Kidney (tissue), 14 donors: ENCODE measurements around the gene ZC3H12C. TPM values are rescaled to one million over a fixed set of nuclear protein-coding genes. Genes with fewer than 3 reads are reported as not detected.

ENCODE experiments used
- DNase-seq, 5 donors: peaks; one replicate each; pipeline ENCODE4 v3.0.0-alpha.2; 2013 to 2020
- FAIRE-seq: peaks from 2 replicates; lab custom pipeline; 2012; peaks lifted over from hg19 to GRCh38; lab: Jason Lieb, UNC
- H3K27ac ChIP-seq, 2 donors: one replicate each; pipeline ENCODE4 v1.7.0; 2013; ENCODE audit warnings: low read depth in 2 of 2, low read length in 2 of 2, inconsistent platforms in 1 of 2
- H3K27me3 ChIP-seq: one replicate; pipeline ENCODE4 v1.7.1; 2013; ENCODE audit warnings: low read length, inconsistent platforms; ENCODE audit not compliant: control insufficient read depth, insufficient read depth
- H3K36me3 ChIP-seq, 3 donors: one replicate each; pipeline versions ENCODE4 v1.7.0 to v1.7.1; 2013; ENCODE audit warnings: low read length in 3 of 3, control low read depth in 1 of 3, inconsistent platforms in 1 of 3; ENCODE audit not compliant: insufficient read depth in 3 of 3, control insufficient read depth in 2 of 3
- H3K4me1 ChIP-seq, 3 donors: one replicate each; pipeline versions ENCODE4 v1.7.0 to v1.7.1; 2013; ENCODE audit warnings: low read length in 3 of 3, inconsistent platforms in 1 of 3, low read depth in 1 of 3; ENCODE audit not compliant: control insufficient read depth in 2 of 3, insufficient read depth in 2 of 3
- H3K4me3 ChIP-seq, 3 donors: one replicate each; pipeline versions ENCODE4 v1.7.0 to v1.8.1; 2013; ENCODE audit warnings: low read length in 3 of 3, control low read depth in 1 of 3, inconsistent platforms in 1 of 3
- H3K9ac ChIP-seq, 3 donors: one replicate each; pipeline versions ENCODE4 v1.7.0 to v1.7.1; 2013; ENCODE audit warnings: low read length in 3 of 3, control low read depth in 1 of 3, inconsistent platforms in 1 of 3
- H3K9me3 ChIP-seq, 3 donors: one replicate each; pipeline versions ENCODE4 v1.7.0 to v1.7.1; 2013; ENCODE audit warnings: low read length in 3 of 3, control low read depth in 1 of 3, inconsistent platforms in 1 of 3; ENCODE audit not compliant: control insufficient read depth in 2 of 3, insufficient read depth in 1 of 3
- intact Hi-C: fragments of 100-400 bp; cut with DNase I; formaldehyde crosslinking; loops from one replicate; pipeline ENCODE4 v1.11.1; 2022
- polyA plus RNA-seq: library from polyadenylated mRNA; stranded (reverse); fragments of 350-450 nt; fragmentation: Illumina TruSeq; extraction: RNeasy Lipid Tissue Mini Kit (QIAGEN cat#74804); gene quantifications from one replicate; pipeline ENCODE4 v1.2.3, GENCODE V29; 2014; ENCODE audit warnings: low read depth, low replicate concordance; ENCODE audit not compliant: insufficient read depth
- total RNA-seq: library from RNA; stranded (reverse); fragmentation: NEBNext Ultra II Directional; extraction: Animal tissue kit (Norgen Biotek cat#: 25700); gene quantifications from one replicate; pipeline ENCODE4 v1.2.1, GENCODE V29; 2021
- TF ChIP-seq, protein P1 (sequence below): IDR thresholded peaks from 3 replicates; pipeline ENCODE4 v1.5.1; 2012; ENCODE audit warnings: mild to moderate bottlenecking, moderate library complexity, borderline replicate concordance; ENCODE audit not compliant: insufficient read depth; ENCODE audit errors: extremely low read depth
- donor health status: control.
- donor health status: control.
- donor health status: control.
- donor health status: control.
- donor health status: control.
- donor health status: DM: yes; HTN: yes; CAD: no.
- donor health status: Normal renal cell carcinoma (clear cell type).

ZC3H12C gene
- total and polyA plus RNA-seq, 2 donors from 2014 or later: 2.3 to 14.3 TPM

- DNase-seq (no peak), FAIRE-seq (no peak)
- intact Hi-C loops: no loop called here
- Histone ChIP-seq H3K9me3 (no peaks in the 10 kb centered on the region), H3K36me3 (no peaks in the 10 kb centered on the region), H3K27me3 (no peaks in the 10 kb centered on the region), H3K4me3 (no peak overlapping the region), H3K27ac (no peak overlapping the region), H3K4me1 (peaks cover 0 to 28% (median 0%) of the 10 kb centered on the region in 3 donors), H3K9ac (no peak overlapping the region)
- TF ChIP-seq, protein P1, sequence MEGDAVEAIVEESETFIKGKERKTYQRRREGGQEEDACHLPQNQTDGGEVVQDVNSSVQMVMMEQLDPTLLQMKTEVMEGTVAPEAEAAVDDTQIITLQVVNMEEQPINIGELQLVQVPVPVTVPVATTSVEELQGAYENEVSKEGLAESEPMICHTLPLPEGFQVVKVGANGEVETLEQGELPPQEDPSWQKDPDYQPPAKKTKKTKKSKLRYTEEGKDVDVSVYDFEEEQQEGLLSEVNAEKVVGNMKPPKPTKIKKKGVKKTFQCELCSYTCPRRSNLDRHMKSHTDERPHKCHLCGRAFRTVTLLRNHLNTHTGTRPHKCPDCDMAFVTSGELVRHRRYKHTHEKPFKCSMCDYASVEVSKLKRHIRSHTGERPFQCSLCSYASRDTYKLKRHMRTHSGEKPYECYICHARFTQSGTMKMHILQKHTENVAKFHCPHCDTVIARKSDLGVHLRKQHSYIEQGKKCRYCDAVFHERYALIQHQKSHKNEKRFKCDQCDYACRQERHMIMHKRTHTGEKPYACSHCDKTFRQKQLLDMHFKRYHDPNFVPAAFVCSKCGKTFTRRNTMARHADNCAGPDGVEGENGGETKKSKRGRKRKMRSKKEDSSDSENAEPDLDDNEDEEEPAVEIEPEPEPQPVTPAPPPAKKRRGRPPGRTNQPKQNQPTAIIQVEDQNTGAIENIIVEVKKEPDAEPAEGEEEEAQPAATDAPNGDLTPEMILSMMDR: no peak
Measured at GRCh38 chr11:110172468-110173065, 79.4 kb downstream of the ZC3H12C start.

GRCh38 chr11:110173811-110174644, 80.8 kb downstream of the ZC3H12C start:
- peak; percentile 44 for FAIRE-seq
- peak overlapping the region in 1 of 3 donors; percentile 27 for H3K9ac ChIP-seq
- TF ChIP-seq, protein P1: peak; percentile 66

DNA sequence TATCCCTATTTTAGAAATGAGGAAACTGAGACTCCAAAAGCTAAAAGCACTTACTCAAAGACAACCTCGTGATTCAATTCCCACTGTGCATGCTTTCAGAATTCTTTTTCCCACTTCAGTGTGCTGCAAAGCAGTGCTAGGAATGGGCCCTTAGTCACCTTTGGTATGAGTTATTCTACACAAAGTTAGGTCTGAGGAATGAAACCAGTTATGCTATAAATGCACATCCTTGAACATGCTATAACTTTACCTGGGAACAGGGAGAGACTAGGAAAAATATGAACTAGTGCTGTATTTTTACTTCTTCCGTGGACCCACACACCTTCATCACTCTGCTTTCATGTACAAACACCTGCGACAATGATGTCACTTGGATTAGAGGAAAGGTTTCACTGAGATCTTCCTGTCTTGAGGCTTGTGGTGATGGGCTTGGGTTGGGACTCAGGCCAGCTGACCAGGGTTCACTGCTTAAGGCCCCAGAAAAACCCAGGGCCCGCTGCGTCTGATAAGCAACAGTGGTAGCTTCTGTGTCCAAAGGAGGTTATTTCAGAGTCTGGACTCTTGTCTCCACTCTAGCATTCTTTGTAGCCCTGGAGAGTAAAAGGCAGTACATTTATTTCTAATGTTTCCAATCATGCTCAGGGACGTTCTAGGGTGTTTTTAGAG, 81.6 kb downstream of the ZC3H12C start:
- Histone ChIP-seq H3K9me3 (no peaks in the 10 kb centered on the region), H3K9ac (no peak overlapping the region), H3K36me3 (no peaks in the 10 kb centered on the region), H3K4me1 (peaks cover 0 to 19% (median 0%) of the 10 kb centered on the region in 3 donors), H3K27ac (no peak overlapping the region), H3K4me3 (no peak overlapping the region), H3K27me3 (no peaks in the 10 kb centered on the region)
- no peak for DNase-seq
- FAIRE-seq: no peak
- TF ChIP-seq, protein P1: no peak
- intact Hi-C loops: no loop called here

More at GRCh38 chr11:110173811-110174644, 80.8 kb downstream of the ZC3H12C start:
- Histone ChIP-seq H3K4me3 (peak overlapping the region; percentile 18 to 26 (median 24)), H3K4me1 (peaks cover 0 to 19% (median 0%) of the 10 kb centered on the region in 3 donors), H3K36me3 (no peaks in the 10 kb centered on the region), H3K27ac (no peak overlapping the region), H3K9me3 (no peaks in the 10 kb centered on the region), H3K27me3 (no peaks in the 10 kb centered on the region)
- intact Hi-C loops: no loop called here
- DNase-seq: peak in 4 of 5 donors; percentile 70 to 85 (median 82)
